ENCODE data around the gene BTN1A1.
A peak's percentile ranks its signal among the peaks of the same experiment; 100 is the strongest.
"Not testable (repeated sequence)": the region's sequence is repeated elsewhere in the genome, so short reads cannot be mapped to it uniquely, and the experiment has no call there.

Gene BTN1A1

DNA sequence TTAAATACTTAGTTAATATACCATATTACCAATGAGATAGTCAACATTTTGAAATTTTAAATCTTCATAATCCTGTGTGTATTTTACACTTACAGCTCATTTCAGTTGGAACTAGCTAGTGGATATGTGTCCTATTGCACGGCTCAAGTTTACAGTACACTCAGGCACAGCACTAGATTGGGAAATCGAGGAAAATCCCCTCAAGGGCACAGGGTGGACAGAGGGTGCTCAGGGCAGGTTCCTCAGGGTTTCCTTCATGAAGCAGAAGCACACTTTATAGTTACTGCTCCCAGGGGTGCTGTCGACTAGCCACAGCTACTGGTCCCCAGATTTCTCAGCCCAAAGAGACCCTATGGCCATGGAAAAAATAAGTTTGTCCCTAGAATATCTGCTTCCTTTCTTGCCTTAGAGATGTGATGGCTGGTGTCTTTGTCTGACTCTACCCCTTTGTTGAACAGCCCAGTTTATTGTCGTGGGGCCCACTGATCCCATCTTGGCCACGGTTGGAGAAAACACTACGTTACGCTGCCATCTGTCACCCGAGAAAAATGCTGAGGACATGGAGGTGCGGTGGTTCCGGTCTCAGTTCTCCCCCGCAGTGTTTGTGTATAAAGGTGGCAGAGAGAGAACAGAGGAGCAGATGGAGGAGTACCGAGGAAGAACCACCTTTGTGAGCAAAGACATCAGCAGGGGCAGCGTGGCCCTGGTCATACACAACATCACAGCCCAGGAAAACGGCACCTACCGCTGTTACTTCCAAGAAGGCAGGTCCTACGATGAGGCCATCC lies 40.9 kb upstream of the BTN1A1 start:
- no peaks in the 10 kb centered on the region for H3K27me3 ChIP-seq (ENCODE audit: insufficient read depth, poor library complexity, severe bottlenecking)
- no peak for DNase-seq (ENCODE audit: low read depth in 1 of 2, low spot score in 1 of 2)
- TF ChIP-seq, protein P1, sequence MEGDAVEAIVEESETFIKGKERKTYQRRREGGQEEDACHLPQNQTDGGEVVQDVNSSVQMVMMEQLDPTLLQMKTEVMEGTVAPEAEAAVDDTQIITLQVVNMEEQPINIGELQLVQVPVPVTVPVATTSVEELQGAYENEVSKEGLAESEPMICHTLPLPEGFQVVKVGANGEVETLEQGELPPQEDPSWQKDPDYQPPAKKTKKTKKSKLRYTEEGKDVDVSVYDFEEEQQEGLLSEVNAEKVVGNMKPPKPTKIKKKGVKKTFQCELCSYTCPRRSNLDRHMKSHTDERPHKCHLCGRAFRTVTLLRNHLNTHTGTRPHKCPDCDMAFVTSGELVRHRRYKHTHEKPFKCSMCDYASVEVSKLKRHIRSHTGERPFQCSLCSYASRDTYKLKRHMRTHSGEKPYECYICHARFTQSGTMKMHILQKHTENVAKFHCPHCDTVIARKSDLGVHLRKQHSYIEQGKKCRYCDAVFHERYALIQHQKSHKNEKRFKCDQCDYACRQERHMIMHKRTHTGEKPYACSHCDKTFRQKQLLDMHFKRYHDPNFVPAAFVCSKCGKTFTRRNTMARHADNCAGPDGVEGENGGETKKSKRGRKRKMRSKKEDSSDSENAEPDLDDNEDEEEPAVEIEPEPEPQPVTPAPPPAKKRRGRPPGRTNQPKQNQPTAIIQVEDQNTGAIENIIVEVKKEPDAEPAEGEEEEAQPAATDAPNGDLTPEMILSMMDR (IDR thresholded peaks at IDR 0.05; ENCODE audit: insufficient read depth, low read length), result no peak
- TF ChIP-seq SPI1 (IDR thresholded peaks at IDR 0.05; ENCODE audit: borderline replicate concordance, low read depth) (no peak), GABPA (IDR thresholded peaks at IDR 0.05; ENCODE audit: low read depth) (no peak)
- TF ChIP-seq, protein P2, sequence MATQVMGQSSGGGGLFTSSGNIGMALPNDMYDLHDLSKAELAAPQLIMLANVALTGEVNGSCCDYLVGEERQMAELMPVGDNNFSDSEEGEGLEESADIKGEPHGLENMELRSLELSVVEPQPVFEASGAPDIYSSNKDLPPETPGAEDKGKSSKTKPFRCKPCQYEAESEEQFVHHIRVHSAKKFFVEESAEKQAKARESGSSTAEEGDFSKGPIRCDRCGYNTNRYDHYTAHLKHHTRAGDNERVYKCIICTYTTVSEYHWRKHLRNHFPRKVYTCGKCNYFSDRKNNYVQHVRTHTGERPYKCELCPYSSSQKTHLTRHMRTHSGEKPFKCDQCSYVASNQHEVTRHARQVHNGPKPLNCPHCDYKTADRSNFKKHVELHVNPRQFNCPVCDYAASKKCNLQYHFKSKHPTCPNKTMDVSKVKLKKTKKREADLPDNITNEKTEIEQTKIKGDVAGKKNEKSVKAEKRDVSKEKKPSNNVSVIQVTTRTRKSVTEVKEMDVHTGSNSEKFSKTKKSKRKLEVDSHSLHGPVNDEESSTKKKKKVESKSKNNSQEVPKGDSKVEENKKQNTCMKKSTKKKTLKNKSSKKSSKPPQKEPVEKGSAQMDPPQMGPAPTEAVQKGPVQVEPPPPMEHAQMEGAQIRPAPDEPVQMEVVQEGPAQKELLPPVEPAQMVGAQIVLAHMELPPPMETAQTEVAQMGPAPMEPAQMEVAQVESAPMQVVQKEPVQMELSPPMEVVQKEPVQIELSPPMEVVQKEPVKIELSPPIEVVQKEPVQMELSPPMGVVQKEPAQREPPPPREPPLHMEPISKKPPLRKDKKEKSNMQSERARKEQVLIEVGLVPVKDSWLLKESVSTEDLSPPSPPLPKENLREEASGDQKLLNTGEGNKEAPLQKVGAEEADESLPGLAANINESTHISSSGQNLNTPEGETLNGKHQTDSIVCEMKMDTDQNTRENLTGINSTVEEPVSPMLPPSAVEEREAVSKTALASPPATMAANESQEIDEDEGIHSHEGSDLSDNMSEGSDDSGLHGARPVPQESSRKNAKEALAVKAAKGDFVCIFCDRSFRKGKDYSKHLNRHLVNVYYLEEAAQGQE (IDR thresholded peaks at IDR 0.05; ENCODE audit: insufficient replicate concordance, low read depth), result no peak
- no peak overlapping the region for H3K27ac ChIP-seq (replicated peaks)
- H3K4me3 ChIP-seq (replicated peaks; ENCODE audit: insufficient read depth, low read length), result peak overlapping the region; percentile 87

DNA sequence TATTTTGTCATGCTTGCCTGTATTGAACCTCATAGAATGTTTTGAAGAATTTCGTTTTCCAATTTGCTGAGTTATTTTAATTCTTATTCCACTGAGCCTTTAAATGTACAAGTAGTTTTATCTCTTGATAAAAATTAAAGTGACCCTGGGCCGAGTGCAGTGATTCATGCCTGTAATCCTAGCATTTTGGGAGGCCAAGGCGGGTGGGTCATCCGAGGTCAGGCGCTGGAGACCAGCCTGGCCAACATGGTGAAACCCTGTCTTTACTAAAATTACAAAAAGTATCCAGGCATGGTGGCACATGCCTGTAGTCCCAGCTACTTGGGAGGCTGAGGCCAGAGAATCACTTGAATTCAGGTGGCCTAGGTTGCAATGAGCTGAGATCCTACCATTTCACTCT lies 38.8 kb upstream of the BTN1A1 start:
- DNase-seq (ENCODE audit: low read depth in 1 of 2, low spot score in 1 of 2); H3K27ac ChIP-seq (replicated peaks); H3K4me3 ChIP-seq (replicated peaks; ENCODE audit: insufficient read depth, low read length); H3K27me3 ChIP-seq (ENCODE audit: insufficient read depth, poor library complexity, severe bottlenecking): not testable (repeated sequence)

DNA sequence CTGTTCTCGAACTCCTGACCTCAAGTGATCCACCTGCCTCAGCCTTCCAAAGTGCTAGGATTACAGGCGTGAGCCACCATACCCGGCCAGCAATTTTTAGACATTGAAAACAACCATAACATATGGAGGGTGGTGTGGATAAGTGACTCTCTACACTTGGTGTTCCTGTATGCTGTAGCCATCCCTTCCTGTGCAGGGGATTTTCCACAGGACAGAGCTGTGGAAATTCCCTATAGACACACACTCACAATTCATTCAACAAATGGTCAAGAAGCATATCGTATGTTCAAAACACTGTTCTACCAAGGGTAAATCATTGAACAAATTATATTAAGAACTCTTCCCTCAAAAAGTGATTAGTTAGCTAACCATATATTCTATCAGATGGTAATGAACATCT lies 36.1 kb upstream of the BTN1A1 start:
- H3K27me3 ChIP-seq (ENCODE audit: insufficient read depth, poor library complexity, severe bottlenecking), result no peaks in the 10 kb centered on the region
- no peak overlapping the region for H3K27ac ChIP-seq (replicated peaks)
- no peak for TF ChIP-seq GABPA (IDR thresholded peaks at IDR 0.05; ENCODE audit: low read depth)
- no peak for TF ChIP-seq SPI1 (IDR thresholded peaks at IDR 0.05; ENCODE audit: borderline replicate concordance, low read depth)
- TF ChIP-seq, protein P1 (IDR thresholded peaks at IDR 0.05; ENCODE audit: insufficient read depth, low read length), result no peak
- TF ChIP-seq, protein P2 (IDR thresholded peaks at IDR 0.05; ENCODE audit: insufficient replicate concordance, low read depth), result no peak
- no peak for TF ChIP-seq POLR2AphosphoS5 (IDR thresholded peaks at IDR 0.05; ENCODE audit: low read depth)
- DNase-seq (ENCODE audit: low read depth in 1 of 2, low spot score in 1 of 2), result no peak
- H3K4me3 ChIP-seq (replicated peaks; ENCODE audit: insufficient read depth, low read length), result no peak overlapping the region

DNA sequence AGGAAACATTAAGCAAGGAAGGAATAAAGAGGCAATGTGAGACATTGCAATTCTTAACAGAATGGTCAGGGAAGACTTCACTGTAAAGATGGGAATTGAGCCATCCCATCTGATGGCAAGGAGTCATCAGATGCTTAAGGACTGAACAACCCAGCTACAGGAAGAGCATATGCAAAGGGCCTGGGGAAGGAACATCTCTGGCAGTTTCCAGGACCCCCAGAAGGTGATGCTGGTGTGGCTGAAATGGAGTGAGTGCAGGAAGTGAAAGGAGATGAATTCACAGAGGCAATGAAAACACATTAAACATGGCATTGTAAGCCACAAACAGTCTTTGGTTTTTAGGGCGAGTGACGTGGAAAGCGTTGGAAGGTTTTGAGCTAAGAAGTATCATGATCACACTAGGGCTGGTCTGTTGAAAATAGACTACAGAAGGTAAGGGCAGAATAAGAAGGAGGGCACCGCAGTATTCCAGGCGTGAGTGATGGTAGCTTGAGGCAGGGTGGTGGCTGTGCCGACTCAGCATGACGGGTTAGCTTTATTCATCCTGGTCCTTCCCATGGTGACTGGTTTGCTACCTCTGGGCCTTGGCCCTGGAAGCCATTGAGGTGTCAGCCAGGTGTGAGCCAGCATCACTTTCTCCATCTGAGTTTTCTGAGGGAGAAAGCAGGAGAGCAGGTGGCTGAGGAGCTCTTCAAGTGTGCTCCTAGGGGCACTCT lies 35.5 kb upstream of the BTN1A1 start:
- Histone ChIP-seq H3K4me3 (replicated peaks; ENCODE audit: insufficient read depth, low read length) (no peak overlapping the region), H3K27me3 (ENCODE audit: insufficient read depth, poor library complexity, severe bottlenecking) (no peaks in the 10 kb centered on the region), H3K27ac (replicated peaks) (no peak overlapping the region)
- DNase-seq (ENCODE audit: low read depth in 1 of 2, low spot score in 1 of 2), result no peak
- TF ChIP-seq GABPA (IDR thresholded peaks at IDR 0.05; ENCODE audit: low read depth), result no peak
- TF ChIP-seq, protein P1 (IDR thresholded peaks at IDR 0.05; ENCODE audit: insufficient read depth, low read length), result no peak
- TF ChIP-seq POLR2AphosphoS5 (IDR thresholded peaks at IDR 0.05; ENCODE audit: low read depth), result no peak

All from HL-60 (cell line).